B cell (primary cell): ENCODE data around the gene NUCB1. TPM values are rescaled to one million over a fixed set of nuclear protein-coding genes. Genes with fewer than 3 reads are reported as not detected.
A peak's percentile ranks its signal among the peaks of the same experiment; 100 is the strongest.

Experiments
- ATAC-seq: fragments of 200-7000 bp; cut with Tn5 transposase; one replicate; pipeline ENCODE4 v1.10.0; 2021; ENCODE audit warnings: low read depth, mild to moderate bottlenecking, moderate number of reproducible peaks, moderate library complexity
- CTCF ChIA-PET: fragments of 350-600 bp; sonication (Branson Sonifier 250); formaldehyde crosslinking; loops from one replicate; lab custom pipeline; 2021; ENCODE audit warnings: antibody characterized with exemption, inconsistent platforms; lab: Charles Lee
- POLR2A ChIA-PET: fragments of 350-600 bp; sonication (Branson Sonifier 250); formaldehyde crosslinking; loops from one replicate; lab custom pipeline; 2021; ENCODE audit warnings: antibody characterized with exemption; lab: Charles Lee
- DNase-seq: peaks from one replicate; pipeline ENCODE4 v3.0.0; 2013
- H2AFZ ChIP-seq: 2 replicates; pipeline ENCODE4 v1.6.1; 2012; ENCODE audit warnings: mild to moderate bottlenecking, low read depth, low read length; ENCODE audit not compliant: insufficient read depth, poor library complexity, severe bottlenecking
- H3K27ac ChIP-seq, 2 donors: 1 replicate in 1 of 2; 2 replicates in 1 of 2; pipeline ENCODE4 v1.5.1; 2012 to 2013; ENCODE audit warnings: low read length in 2 of 2, mild to moderate bottlenecking in 2 of 2, moderate library complexity in 1 of 2
- H3K27me3 ChIP-seq, 4 experiments: fragments of 200-600 bp in 1 of 4; sonication (generic) in 1 of 4; replicated peaks in 1 of 4; 1 replicate in 2 of 4; 2 replicates in 2 of 4; pipeline versions ENCODE4 v1.6.1 to v1.7.0; 2013 to 2016; ENCODE audit warnings: low read length in 3 of 4, mild to moderate bottlenecking in 2 of 4, mixed read lengths in 1 of 4, moderate library complexity in 1 of 4; ENCODE audit not compliant: insufficient read depth in 4 of 4, control insufficient read depth in 3 of 4; ENCODE audit errors: control extremely low read depth in 1 of 4
- H3K36me3 ChIP-seq, 2 experiments: replicated peaks in 1 of 2; 1 replicate in 1 of 2; 2 replicates in 1 of 2; pipeline versions ENCODE4 v1.6.1 to v1.7.1; 2013; ENCODE audit warnings: low read length in 1 of 2; ENCODE audit not compliant: insufficient read depth in 2 of 2, control insufficient read depth in 1 of 2; ENCODE audit errors: control extremely low read depth in 1 of 2, extremely low read depth in 1 of 2
- H3K4me1 ChIP-seq, 2 donors: fragments of 200-600 bp in 1 of 2; sonication (generic) in 1 of 2; 1 replicate in 1 of 2; 2 replicates in 1 of 2; pipeline versions ENCODE4 v1.5.1 to v1.6.1; 2013 to 2017; ENCODE audit warnings: low read length in 2 of 2; ENCODE audit not compliant: control insufficient read depth in 2 of 2, insufficient read depth in 2 of 2
- H3K4me2 ChIP-seq: replicated peaks from 2 replicates; pipeline ENCODE3; 2012; ENCODE audit warnings: mild to moderate bottlenecking, low read depth, low read length; ENCODE audit not compliant: poor library complexity, severe bottlenecking
- H3K4me3 ChIP-seq, 5 experiments: fragments of 200-600 bp in 1 of 5; sonication (generic) in 1 of 5; 1 replicate in 3 of 5; 2 replicates in 2 of 5; pipeline versions ENCODE4 v1.5.1 to v1.7.0; 2011 to 2016; ENCODE audit warnings: low read length in 4 of 5, mild to moderate bottlenecking in 4 of 5, low read depth in 2 of 5, control low read depth in 1 of 5, moderate library complexity in 1 of 5; ENCODE audit not compliant: insufficient read depth in 1 of 5; ENCODE audit errors: control extremely low read depth in 1 of 5, extremely low read depth in 1 of 5
- H3K79me2 ChIP-seq: fragments of 200-600 bp; sonication (generic); one replicate; pipeline ENCODE4 v1.6.0; 2016; ENCODE audit warnings: low read length; ENCODE audit not compliant: control insufficient read depth, insufficient read depth
- H3K9ac ChIP-seq: fragments of 200-600 bp; sonication (generic); 2 replicates; pipeline ENCODE4 v1.6.1; 2017; ENCODE audit warnings: mild to moderate bottlenecking, low read length, moderate library complexity
- H3K9me3 ChIP-seq, 3 donors: one replicate each; pipeline versions ENCODE4 v1.6.1 to v1.7.1; 2013; ENCODE audit warnings: low read length in 2 of 3; ENCODE audit not compliant: control insufficient read depth in 2 of 3, insufficient read depth in 1 of 3; ENCODE audit errors: control extremely low read depth in 1 of 3
- H4K20me1 ChIP-seq: 2 replicates; pipeline ENCODE4 v1.6.0; 2012; ENCODE audit warnings: mild to moderate bottlenecking, low read length; ENCODE audit not compliant: insufficient read depth, control insufficient read depth, poor library complexity, severe bottlenecking
- H3K27ac Mint-ChIP-seq: one replicate; pipeline ENCODE4 v1.8.0; 2021; ENCODE audit warnings: mixed read lengths
- H3K27me3 Mint-ChIP-seq: one replicate; pipeline ENCODE4 v1.8.0; 2021; ENCODE audit warnings: mixed read lengths
- H3K4me1 Mint-ChIP-seq: one replicate; pipeline ENCODE4 v1.8.0; 2021; ENCODE audit warnings: mixed read lengths
- H3K4me3 Mint-ChIP-seq: one replicate; pipeline ENCODE4 v1.8.0; 2021; ENCODE audit warnings: mixed read lengths
- H3K9me3 Mint-ChIP-seq: one replicate; pipeline ENCODE4 v1.8.0; 2022; ENCODE audit warnings: mixed read lengths; ENCODE audit not compliant: insufficient read depth
- EZH2 ChIP-seq: IDR thresholded peaks from 2 replicates; pipeline ENCODE4 v1.6.1; 2012; ENCODE audit warnings: borderline replicate concordance, low read depth, mild to moderate bottlenecking, moderate library complexity, low read length; ENCODE audit not compliant: insufficient read depth, poor library complexity, severe bottlenecking
- WGBS: methylation state at CpG from one replicate; pipeline ENCODE4 v1.1.5; 2013; ENCODE audit warnings: missing lambda C conversion rate; ENCODE audit not compliant: insufficient coverage; 5-methylcytosine and 5-hydroxymethylcytosine counted together
- intact Hi-C: fragments of 100-400 bp; cut with micrococcal nuclease; formaldehyde crosslinking; loops from one replicate; pipeline ENCODE4 v1.10.0; 2022
- polyA plus RNA-seq: library from polyadenylated mRNA; depleted of rRNA; stranded (reverse); fragments of >200 nt; gene quantifications from 2 replicates; pipeline ENCODE4 v1.2.3, GENCODE V29; 2012
- total RNA-seq, 2 donors: library from RNA; stranded (reverse); fragments of 120-200 nt in 1 of 2; gene quantifications; 1 replicate in 1 of 2; 2 replicates in 1 of 2; pipeline versions ENCODE4 v1.2.3 to v1.2.4, GENCODE V29; 2013 to 2022
- TF ChIP-seq, protein P1 (sequence below): fragments of 200-600 bp; IDR thresholded peaks from one replicate; pipeline ENCODE4 v1.8.0; 2022; ENCODE audit warnings: antibody characterized with exemption, mild to moderate bottlenecking

The NUCB1 gene
- total and polyA plus RNA-seq, 2 donors (not counting 1 experiment from before 2014, with no cell fraction given) = 118 to 134 TPM

DNA sequence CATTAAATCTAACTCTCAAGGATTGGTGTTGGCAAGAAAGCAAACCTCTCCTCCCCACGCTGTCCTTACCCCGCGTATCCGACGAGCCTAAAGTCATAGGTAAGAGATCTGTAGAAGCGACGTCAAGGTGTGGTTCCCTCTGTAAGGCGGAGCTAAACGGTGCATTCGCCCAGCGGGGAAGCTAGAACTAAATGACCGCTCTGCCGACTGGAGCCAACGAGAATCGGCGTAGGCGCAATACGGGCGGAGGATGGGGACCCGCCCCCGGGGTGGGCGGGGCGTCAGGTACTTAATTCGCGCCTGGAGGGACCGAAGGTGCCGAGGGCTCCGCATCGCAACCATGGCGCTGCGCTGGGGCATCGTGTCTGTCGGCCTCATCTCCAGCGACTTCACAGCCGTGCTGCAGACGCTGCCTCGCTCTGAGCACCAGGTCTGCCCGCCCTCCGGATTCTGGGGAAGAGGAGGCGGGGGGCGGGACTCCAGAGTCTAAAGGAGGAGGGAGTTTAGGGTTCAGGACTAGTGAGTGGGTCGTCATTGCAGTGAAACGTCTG is 33.3 kb downstream of the NUCB1 start, which contains the start of gene DHDH:
DHDH (plus strand) TSS at position 318 of the 551 bp plus-strand sequence; CDS start at position 341, 23 bp downstream.
- Histone ChIP-seq H3K27me3 (peaks cover 0 to 10% (median 3%) of the 10 kb centered on the region in 4 experiments), H3K79me2 (no peaks in the 10 kb centered on the region), H2AFZ (peak within 1 kb of the TSS; percentile 93), H3K36me3 (no peaks in the 10 kb centered on the region), H3K9ac (peak within 1 kb of the TSS; percentile 64), H4K20me1 (no peaks in the 10 kb centered on the region), H3K4me3 (peak within 1 kb of the TSS; percentile 32 to 67 (median 47)), H3K4me1 (peaks cover 12 to 15% of the 10 kb centered on the region in 2 donors), H3K27ac (no peak within 1 kb of the TSS), H3K4me2 (peak within 1 kb of the TSS; percentile 91), H3K9me3 (no peaks in the 10 kb centered on the region)
- DNase-seq = peak; percentile 87
- peak; percentile 98 for ATAC-seq
- ChIA-PET CTCF (interaction anchor here (0.9 to 2.2 kb wide), 4 partner anchors 37 to 138 kb away, joined by 4 to 18 read pairs (median 4); partner anchors contain the start of genes GYS1 and RUVBL2), POLR2A (interaction anchor here (0.5 kb wide), 2 partner anchors 95 to 322 kb away, joined by 3 to 8 read pairs; no protein-coding TSS in a partner anchor)
- Mint-ChIP-seq H3K9me3 (no peaks in the 10 kb centered on the region), H3K4me3 (peak within 1 kb of the TSS; percentile 91), H3K27ac (peak within 1 kb of the TSS; percentile 41), H3K4me1 (peaks cover 11% of the 10 kb centered on the region), H3K27me3 (peaks cover 12% of the 10 kb centered on the region)
- no peak for TF ChIP-seq EZH2
- TF ChIP-seq, protein P1, sequence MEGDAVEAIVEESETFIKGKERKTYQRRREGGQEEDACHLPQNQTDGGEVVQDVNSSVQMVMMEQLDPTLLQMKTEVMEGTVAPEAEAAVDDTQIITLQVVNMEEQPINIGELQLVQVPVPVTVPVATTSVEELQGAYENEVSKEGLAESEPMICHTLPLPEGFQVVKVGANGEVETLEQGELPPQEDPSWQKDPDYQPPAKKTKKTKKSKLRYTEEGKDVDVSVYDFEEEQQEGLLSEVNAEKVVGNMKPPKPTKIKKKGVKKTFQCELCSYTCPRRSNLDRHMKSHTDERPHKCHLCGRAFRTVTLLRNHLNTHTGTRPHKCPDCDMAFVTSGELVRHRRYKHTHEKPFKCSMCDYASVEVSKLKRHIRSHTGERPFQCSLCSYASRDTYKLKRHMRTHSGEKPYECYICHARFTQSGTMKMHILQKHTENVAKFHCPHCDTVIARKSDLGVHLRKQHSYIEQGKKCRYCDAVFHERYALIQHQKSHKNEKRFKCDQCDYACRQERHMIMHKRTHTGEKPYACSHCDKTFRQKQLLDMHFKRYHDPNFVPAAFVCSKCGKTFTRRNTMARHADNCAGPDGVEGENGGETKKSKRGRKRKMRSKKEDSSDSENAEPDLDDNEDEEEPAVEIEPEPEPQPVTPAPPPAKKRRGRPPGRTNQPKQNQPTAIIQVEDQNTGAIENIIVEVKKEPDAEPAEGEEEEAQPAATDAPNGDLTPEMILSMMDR = no peak
- WGBS = 1% methylated on average over 39 of the region's 43 CpGs
- intact Hi-C loops = loop anchor here (1.0 to 2.0 kb wide), 3 partner anchors 21 to 38 kb away; partner anchors contain the start of genes BAX and NUCB1

DNA sequence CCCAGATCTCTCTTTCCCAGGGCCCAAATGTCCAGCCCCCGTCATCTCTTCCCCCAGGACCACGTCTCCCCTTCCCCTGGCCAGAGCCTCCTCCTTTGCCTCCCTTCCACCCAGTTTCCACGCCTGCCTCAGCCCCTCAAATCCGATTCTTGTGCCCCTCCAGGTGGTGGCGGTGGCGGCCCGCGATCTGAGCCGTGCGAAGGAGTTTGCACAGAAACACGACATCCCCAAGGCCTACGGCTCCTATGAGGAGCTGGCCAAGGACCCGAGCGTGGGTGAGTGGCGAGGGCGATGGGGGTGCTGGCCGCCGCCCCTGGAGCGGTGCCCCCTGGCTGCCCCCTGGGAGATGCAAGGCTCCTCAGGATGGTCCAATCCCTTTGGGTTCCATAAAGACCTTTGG is 34.7 kb downstream of the NUCB1 start:
- no peak for DNase-seq
- H3K9me3 Mint-ChIP-seq = no peaks in the 10 kb centered on the region
- peaks cover 11% of the 10 kb centered on the region for H3K4me1 Mint-ChIP-seq
- Histone ChIP-seq H3K9me3 (no peaks in the 10 kb centered on the region), H3K9ac (no peak overlapping the region), H2AFZ (no peak overlapping the region), H3K27ac (no peak overlapping the region), H3K79me2 (no peaks in the 10 kb centered on the region), H3K4me2 (no peak overlapping the region), H4K20me1 (no peaks in the 10 kb centered on the region), H3K4me3 (no peak overlapping the region), H3K27me3 (peaks cover 0 to 10% (median 3%) of the 10 kb centered on the region in 4 experiments), H3K4me1 (peaks cover 12 to 15% of the 10 kb centered on the region in 2 donors), H3K36me3 (no peaks in the 10 kb centered on the region)
- ATAC-seq = no peak
- peak overlapping the region; percentile 32 for H3K4me3 Mint-ChIP-seq
- intact Hi-C loops = no loop called here
- H3K27ac Mint-ChIP-seq = no peak overlapping the region
- TF ChIP-seq, protein P1 = no peak
- TF ChIP-seq EZH2 = no peak
- H3K27me3 Mint-ChIP-seq = peaks cover 13% of the 10 kb centered on the region
- POLR2A ChIA-PET = interaction anchor here (1.0 kb wide), 1 partner anchor 30 kb away, joined by 3 read pairs; the partner anchor contains the start of gene FTL
- CTCF ChIA-PET = no interaction called here
- WGBS = 93% methylated on average over 17 of the region's 19 CpGs
